GM21619 (cell line): ENCODE data around the gene ADARB2.

Source experiments
- ATAC-seq: cut with Tn5 transposase; IDR thresholded peaks from one replicate; pipeline ENCODE4 v1.9.1; 2021; ENCODE audit not compliant: unreplicated experiment

ADARB2 gene

GRCh38 chr10:1644191-1644711, 93.1 kb downstream of the ADARB2 start:
- no peak for ATAC-seq

- no peak for ATAC-seq
Observed at GRCh38 chr10:1643908-1644179, 93.5 kb downstream of the ADARB2 start.

GRCh38 chr10:1643161-1643907, 94.0 kb downstream of the ADARB2 start:
- peak; percentile 76 for ATAC-seq

- ATAC-seq: no peak
Observed at GRCh38 chr10:1642600-1643160, 94.6 kb downstream of the ADARB2 start.

- ATAC-seq: no peak
Observed at GRCh38 chr10:1641402-1641801, 95.9 kb downstream of the ADARB2 start.

GRCh38 chr10:1638889-1639419, 98.4 kb downstream of the ADARB2 start:
- no peak for ATAC-seq

- no peak for ATAC-seq
Observed at GRCh38 chr10:1635340-1635739, 102.0 kb downstream of the ADARB2 start.

GRCh38 chr10:1634239-1634638, 103.1 kb downstream of the ADARB2 start:
- no peak for ATAC-seq

- no peak for ATAC-seq
Observed at GRCh38 chr10:1633783-1634182, 103.5 kb downstream of the ADARB2 start.

GRCh38 chr10:1632596-1632995, 104.7 kb downstream of the ADARB2 start:
- ATAC-seq: no peak

GRCh38 chr10:1632141-1632540, 105.2 kb downstream of the ADARB2 start:
- no peak for ATAC-seq

- no peak for ATAC-seq
Observed at GRCh38 chr10:1631282-1631681, 106.0 kb downstream of the ADARB2 start.

GRCh38 chr10:1630304-1630703, 107.0 kb downstream of the ADARB2 start:
- ATAC-seq: no peak

GRCh38 chr10:1629326-1630198, 107.8 kb downstream of the ADARB2 start:
- ATAC-seq: no peak

- ATAC-seq: no peak
Observed at GRCh38 chr10:1628757-1629156, 108.6 kb downstream of the ADARB2 start.

GRCh38 chr10:1627945-1628344, 109.4 kb downstream of the ADARB2 start:
- ATAC-seq: no peak

- no peak for ATAC-seq
Observed at GRCh38 chr10:1626835-1627234, 110.5 kb downstream of the ADARB2 start.

GRCh38 chr10:1626410-1626809, 110.9 kb downstream of the ADARB2 start:
- ATAC-seq: no peak

- ATAC-seq: no peak
Observed at GRCh38 chr10:1625731-1626130, 111.6 kb downstream of the ADARB2 start.

- no peak for ATAC-seq
Observed at GRCh38 chr10:1625079-1625478, 112.2 kb downstream of the ADARB2 start.

- ATAC-seq: no peak
Observed at GRCh38 chr10:1624240-1624639, 113.1 kb downstream of the ADARB2 start.

GRCh38 chr10:1620803-1621202, 116.5 kb downstream of the ADARB2 start:
- ATAC-seq: no peak
